Liver (tissue), 3 donors: ENCODE data around the gene GPR146.

ENCODE experiments used
- EGR1 ChIP-seq, 2 donors: IDR thresholded peaks; 2 replicates each; pipeline ENCODE4 v1.6.1; 2016 to 2018; ENCODE audit warnings: antibody characterized with exemption in 2 of 2, low read depth in 2 of 2
- GABPA ChIP-seq, 2 donors: IDR thresholded peaks in 1 of 2; conservative IDR thresholded peaks in 1 of 2; 2 replicates each; pipeline ENCODE4 v1.6.1; 2016; ENCODE audit warnings: antibody characterized with exemption in 2 of 2, mild to moderate bottlenecking in 1 of 2, moderate library complexity in 1 of 2
- HNF4G ChIP-seq: IDR thresholded peaks from 2 replicates; pipeline ENCODE4 v1.6.1; 2016; ENCODE audit warnings: antibody characterized with exemption
- JUND ChIP-seq, 2 donors: IDR thresholded peaks; 2 replicates each; pipeline ENCODE4 v1.6.1; 2016; ENCODE audit warnings: antibody characterized with exemption in 2 of 2
- NR2F2 ChIP-seq: IDR thresholded peaks from 2 replicates; pipeline ENCODE4 v1.6.1; 2016; ENCODE audit warnings: antibody characterized with exemption
- RAD21 ChIP-seq, 2 donors: IDR thresholded peaks; 2 replicates each; pipeline ENCODE4 v1.6.1; 2016; ENCODE audit warnings: antibody characterized with exemption in 2 of 2, mild to moderate bottlenecking in 2 of 2
- SP1 ChIP-seq: IDR thresholded peaks from 2 replicates; pipeline ENCODE4 v1.6.1; 2018; ENCODE audit warnings: antibody characterized with exemption, mild to moderate bottlenecking
- TAF1 ChIP-seq: conservative IDR thresholded peaks from 2 replicates; pipeline ENCODE4 v1.6.1; 2016; ENCODE audit warnings: antibody characterized with exemption, mild to moderate bottlenecking
- YY1 ChIP-seq: IDR thresholded peaks from 2 replicates; pipeline ENCODE4 v1.6.1; 2016; ENCODE audit warnings: antibody characterized with exemption, mild to moderate bottlenecking
- TF ChIP-seq, protein P1 (sequence below): fragments of 150-350 bp; IDR thresholded peaks from 2 replicates; pipeline ENCODE4 v1.5.1; 2017; ENCODE audit warnings: improper control_type of control experiment, low read depth, low read length; ENCODE audit not compliant: missing input control
- TF ChIP-seq, protein P2 (sequence below): IDR thresholded peaks from 2 replicates; pipeline ENCODE4 v1.6.1; 2016; ENCODE audit warnings: antibody characterized with exemption
- TF ChIP-seq, protein P3 (sequence below): IDR thresholded peaks from 2 replicates; pipeline ENCODE4 v1.6.1; 2016; ENCODE audit warnings: antibody characterized with exemption, mild to moderate bottlenecking
- TF ChIP-seq, protein P4 (sequence below): IDR thresholded peaks from 2 replicates; pipeline ENCODE4 v1.6.1; 2016; ENCODE audit warnings: antibody characterized with exemption
- TF ChIP-seq, protein P5 (sequence below): IDR thresholded peaks from 2 replicates; pipeline ENCODE4 v1.6.1; 2016; ENCODE audit warnings: antibody characterized with exemption
- donor health status: healthy.
- donor health status: healthy.

- TF ChIP-seq, protein P1, sequence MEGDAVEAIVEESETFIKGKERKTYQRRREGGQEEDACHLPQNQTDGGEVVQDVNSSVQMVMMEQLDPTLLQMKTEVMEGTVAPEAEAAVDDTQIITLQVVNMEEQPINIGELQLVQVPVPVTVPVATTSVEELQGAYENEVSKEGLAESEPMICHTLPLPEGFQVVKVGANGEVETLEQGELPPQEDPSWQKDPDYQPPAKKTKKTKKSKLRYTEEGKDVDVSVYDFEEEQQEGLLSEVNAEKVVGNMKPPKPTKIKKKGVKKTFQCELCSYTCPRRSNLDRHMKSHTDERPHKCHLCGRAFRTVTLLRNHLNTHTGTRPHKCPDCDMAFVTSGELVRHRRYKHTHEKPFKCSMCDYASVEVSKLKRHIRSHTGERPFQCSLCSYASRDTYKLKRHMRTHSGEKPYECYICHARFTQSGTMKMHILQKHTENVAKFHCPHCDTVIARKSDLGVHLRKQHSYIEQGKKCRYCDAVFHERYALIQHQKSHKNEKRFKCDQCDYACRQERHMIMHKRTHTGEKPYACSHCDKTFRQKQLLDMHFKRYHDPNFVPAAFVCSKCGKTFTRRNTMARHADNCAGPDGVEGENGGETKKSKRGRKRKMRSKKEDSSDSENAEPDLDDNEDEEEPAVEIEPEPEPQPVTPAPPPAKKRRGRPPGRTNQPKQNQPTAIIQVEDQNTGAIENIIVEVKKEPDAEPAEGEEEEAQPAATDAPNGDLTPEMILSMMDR: no peak
- TF ChIP-seq JUND (IDR thresholded peaks at IDR 0.05) (no peak), HNF4G (no peak), SP1 (no peak), YY1 (no peak), TAF1 (no peak), RAD21 (IDR thresholded peaks at IDR 0.05) (no peak), EGR1 (IDR thresholded peaks at IDR 0.05; ENCODE audit: low read depth in 2 of 2) (no peak), GABPA (IDR thresholded peaks at IDR 0.05 in 1 of 2, conservative IDR thresholded peaks at IDR 0.05 in 1 of 2) (no peak), NR2F2 (no peak)
- TF ChIP-seq, protein P2, sequence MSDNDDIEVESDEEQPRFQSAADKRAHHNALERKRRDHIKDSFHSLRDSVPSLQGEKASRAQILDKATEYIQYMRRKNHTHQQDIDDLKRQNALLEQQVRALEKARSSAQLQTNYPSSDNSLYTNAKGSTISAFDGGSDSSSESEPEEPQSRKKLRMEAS: no peak
- TF ChIP-seq, protein P3, sequence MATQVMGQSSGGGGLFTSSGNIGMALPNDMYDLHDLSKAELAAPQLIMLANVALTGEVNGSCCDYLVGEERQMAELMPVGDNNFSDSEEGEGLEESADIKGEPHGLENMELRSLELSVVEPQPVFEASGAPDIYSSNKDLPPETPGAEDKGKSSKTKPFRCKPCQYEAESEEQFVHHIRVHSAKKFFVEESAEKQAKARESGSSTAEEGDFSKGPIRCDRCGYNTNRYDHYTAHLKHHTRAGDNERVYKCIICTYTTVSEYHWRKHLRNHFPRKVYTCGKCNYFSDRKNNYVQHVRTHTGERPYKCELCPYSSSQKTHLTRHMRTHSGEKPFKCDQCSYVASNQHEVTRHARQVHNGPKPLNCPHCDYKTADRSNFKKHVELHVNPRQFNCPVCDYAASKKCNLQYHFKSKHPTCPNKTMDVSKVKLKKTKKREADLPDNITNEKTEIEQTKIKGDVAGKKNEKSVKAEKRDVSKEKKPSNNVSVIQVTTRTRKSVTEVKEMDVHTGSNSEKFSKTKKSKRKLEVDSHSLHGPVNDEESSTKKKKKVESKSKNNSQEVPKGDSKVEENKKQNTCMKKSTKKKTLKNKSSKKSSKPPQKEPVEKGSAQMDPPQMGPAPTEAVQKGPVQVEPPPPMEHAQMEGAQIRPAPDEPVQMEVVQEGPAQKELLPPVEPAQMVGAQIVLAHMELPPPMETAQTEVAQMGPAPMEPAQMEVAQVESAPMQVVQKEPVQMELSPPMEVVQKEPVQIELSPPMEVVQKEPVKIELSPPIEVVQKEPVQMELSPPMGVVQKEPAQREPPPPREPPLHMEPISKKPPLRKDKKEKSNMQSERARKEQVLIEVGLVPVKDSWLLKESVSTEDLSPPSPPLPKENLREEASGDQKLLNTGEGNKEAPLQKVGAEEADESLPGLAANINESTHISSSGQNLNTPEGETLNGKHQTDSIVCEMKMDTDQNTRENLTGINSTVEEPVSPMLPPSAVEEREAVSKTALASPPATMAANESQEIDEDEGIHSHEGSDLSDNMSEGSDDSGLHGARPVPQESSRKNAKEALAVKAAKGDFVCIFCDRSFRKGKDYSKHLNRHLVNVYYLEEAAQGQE: no peak
- TF ChIP-seq, protein P4, sequence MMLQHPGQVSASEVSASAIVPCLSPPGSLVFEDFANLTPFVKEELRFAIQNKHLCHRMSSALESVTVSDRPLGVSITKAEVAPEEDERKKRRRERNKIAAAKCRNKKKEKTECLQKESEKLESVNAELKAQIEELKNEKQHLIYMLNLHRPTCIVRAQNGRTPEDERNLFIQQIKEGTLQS: no peak
- TF ChIP-seq, protein P5, sequence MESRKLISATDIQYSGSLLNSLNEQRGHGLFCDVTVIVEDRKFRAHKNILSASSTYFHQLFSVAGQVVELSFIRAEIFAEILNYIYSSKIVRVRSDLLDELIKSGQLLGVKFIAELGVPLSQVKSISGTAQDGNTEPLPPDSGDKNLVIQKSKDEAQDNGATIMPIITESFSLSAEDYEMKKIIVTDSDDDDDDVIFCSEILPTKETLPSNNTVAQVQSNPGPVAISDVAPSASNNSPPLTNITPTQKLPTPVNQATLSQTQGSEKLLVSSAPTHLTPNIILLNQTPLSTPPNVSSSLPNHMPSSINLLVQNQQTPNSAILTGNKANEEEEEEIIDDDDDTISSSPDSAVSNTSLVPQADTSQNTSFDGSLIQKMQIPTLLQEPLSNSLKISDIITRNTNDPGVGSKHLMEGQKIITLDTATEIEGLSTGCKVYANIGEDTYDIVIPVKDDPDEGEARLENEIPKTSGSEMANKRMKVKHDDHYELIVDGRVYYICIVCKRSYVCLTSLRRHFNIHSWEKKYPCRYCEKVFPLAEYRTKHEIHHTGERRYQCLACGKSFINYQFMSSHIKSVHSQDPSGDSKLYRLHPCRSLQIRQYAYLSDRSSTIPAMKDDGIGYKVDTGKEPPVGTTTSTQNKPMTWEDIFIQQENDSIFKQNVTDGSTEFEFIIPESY: no peak
Observed at GRCh38 chr7:1081336-1081735, 37.0 kb downstream of the GPR146 start.
